HG02870 (cell line): ENCODE results near the gene CAMSAP1.

Experiments
- ATAC-seq: cut with Tn5 transposase; IDR thresholded peaks from one replicate; pipeline ENCODE4 v1.9.1; 2021; ENCODE audit warnings: mild to moderate bottlenecking, moderate library complexity; ENCODE audit not compliant: unreplicated experiment

Gene CAMSAP1

GRCh38 chr9:135941288-135941995 is 34.1 kb upstream of the CAMSAP1 start:
- no peak for ATAC-seq

GRCh38 chr9:135939351-135940265 is 32.3 kb upstream of the CAMSAP1 start:
- ATAC-seq, result no peak

GRCh38 chr9:135937521-135938489 is 30.5 kb upstream of the CAMSAP1 start:
- ATAC-seq, result no peak

- ATAC-seq, result no peak
These were observed 25.8 kb upstream of the CAMSAP1 start for GRCh38 chr9:135933114-135933513.

- no peak for ATAC-seq
These were observed 25.3 kb upstream of the CAMSAP1 start for GRCh38 chr9:135932656-135933055.

GRCh38 chr9:135931349-135931820 is 24.0 kb upstream of the CAMSAP1 start:
- ATAC-seq, result no peak

GRCh38 chr9:135930446-135931345 is 23.4 kb upstream of the CAMSAP1 start:
- ATAC-seq, result no peak

- ATAC-seq, result no peak
These were observed 22.5 kb upstream of the CAMSAP1 start for GRCh38 chr9:135929656-135930445.

- ATAC-seq, result no peak
These were observed 21.6 kb upstream of the CAMSAP1 start for GRCh38 chr9:135928731-135929655.

- no peak for ATAC-seq
These were observed 20.9 kb upstream of the CAMSAP1 start for GRCh38 chr9:135928074-135928730.

- no peak for ATAC-seq
These were observed 20.1 kb upstream of the CAMSAP1 start for GRCh38 chr9:135927195-135928013.

- no peak for ATAC-seq
These were observed 19.3 kb upstream of the CAMSAP1 start for GRCh38 chr9:135926402-135927194.

GRCh38 chr9:135925496-135926133 is 18.3 kb upstream of the CAMSAP1 start:
- ATAC-seq, result no peak

- no peak for ATAC-seq
These were observed 17.4 kb upstream of the CAMSAP1 start for GRCh38 chr9:135924628-135925338.

- ATAC-seq, result no peak
These were observed 16.2 kb upstream of the CAMSAP1 start for GRCh38 chr9:135923508-135923907.
